H1 (cell line): Measurements from ENCODE around the gene CLGN. TPM values are rescaled to one million over a fixed set of nuclear protein-coding genes. Genes with fewer than 3 reads are reported as not detected.

ENCODE experiments used
- ASH2L ChIP-seq: fragments of 200-600, 300-600 bp; sonication (generic); IDR thresholded peaks from one replicate; pipeline ENCODE4 v1.7.1; 2017; ENCODE audit warnings: low read length
- ATF2 ChIP-seq: IDR thresholded peaks from 2 replicates; pipeline ENCODE4 v1.6.1; 2012; ENCODE audit warnings: low read length, inconsistent platforms
- BACH1 ChIP-seq: IDR thresholded peaks from 2 replicates; pipeline ENCODE4 v1.6.1; 2012; ENCODE audit warnings: low read length, improper control_type of control experiment
- CHD2 ChIP-seq: IDR thresholded peaks from 2 replicates; pipeline ENCODE4 v1.6.1; 2012; ENCODE audit warnings: low read length, improper control_type of control experiment
- CREB1 ChIP-seq: IDR thresholded peaks from 2 replicates; pipeline ENCODE4 v1.6.1; 2012; ENCODE audit warnings: inconsistent platforms
- KDM1A ChIP-seq: fragments of 200-600, 300-600 bp; sonication (generic); IDR thresholded peaks from 2 replicates; pipeline ENCODE4 v1.7.1; 2016; ENCODE audit warnings: mild to moderate bottlenecking, low read length, borderline replicate concordance
- KDM4A ChIP-seq: IDR thresholded peaks from one replicate; pipeline ENCODE4 v1.7.1; 2012; ENCODE audit warnings: low read depth, mild to moderate bottlenecking, moderate library complexity, low read length, inconsistent platforms; ENCODE audit not compliant: severe bottlenecking
- PHF8 ChIP-seq: fragments of 200-600 bp; sonication (generic); conservative IDR thresholded peaks from 2 replicates; pipeline ENCODE4 v1.7.1; 2012; ENCODE audit warnings: low read depth, mild to moderate bottlenecking, inconsistent platforms, low read length, moderate library complexity
- POLR2AphosphoS5 ChIP-seq: IDR thresholded peaks from 2 replicates; pipeline ENCODE4 v1.6.1; 2011; ENCODE audit warnings: low read depth, low read length
- RFX5 ChIP-seq: IDR thresholded peaks from 2 replicates; pipeline ENCODE4 v1.6.1; 2011; ENCODE audit warnings: low read depth, low read length, improper control_type of control experiment, borderline replicate concordance
- SAP30 ChIP-seq: fragments of 300-600 bp; sonication (generic); IDR thresholded peaks from 2 replicates; pipeline ENCODE4 v1.7.1; 2012; ENCODE audit warnings: low read length, moderate library complexity, mild to moderate bottlenecking, inconsistent platforms; ENCODE audit not compliant: insufficient read depth, insufficient replicate concordance
- SIN3A ChIP-seq, 2 experiments: IDR thresholded peaks in 1 of 2; conservative IDR thresholded peaks in 1 of 2; 2 replicates each; pipeline ENCODE4 v1.6.1; 2011 to 2012; ENCODE audit warnings: low read length in 2 of 2, improper control_type of control experiment in 1 of 2, low read depth in 1 of 2, mild to moderate bottlenecking in 1 of 2
- SIRT6 ChIP-seq: IDR thresholded peaks from one replicate; pipeline ENCODE4 v1.7.1; 2012; ENCODE audit warnings: low read length, inconsistent platforms
- SIX5 ChIP-seq: IDR thresholded peaks from 2 replicates; pipeline ENCODE4 v1.6.1; 2011; ENCODE audit warnings: mild to moderate bottlenecking, low read depth, low read length
- SP1 ChIP-seq: IDR thresholded peaks from 2 replicates; pipeline ENCODE4 v1.6.1; 2011; ENCODE audit warnings: low read depth, low read length
- SP2 ChIP-seq: IDR thresholded peaks from 2 replicates; pipeline ENCODE4 v1.6.1; 2012; ENCODE audit warnings: mild to moderate bottlenecking, low read length, inconsistent platforms
- TAF7 ChIP-seq: optimal IDR thresholded peaks from 2 replicates; pipeline ENCODE3; 2011; ENCODE audit warnings: low read depth, mild to moderate bottlenecking, inconsistent platforms, low read length, moderate library complexity, borderline replicate concordance
- USF2 ChIP-seq: IDR thresholded peaks from 2 replicates; pipeline ENCODE4 v1.6.1; 2011; ENCODE audit warnings: low read length, improper control_type of control experiment
- polyA plus RNA-seq, 7 experiments: library from polyadenylated mRNA; depleted of rRNA in 3 of 7; stranded (reverse) in 5 of 7; unstranded in 2 of 7; fragments of >200 nt in 5 of 7; fragments of 200-250 nt in 2 of 7; gene quantifications; 1 replicate in 5 of 7; 2 replicates in 1 of 7; 4 replicates in 1 of 7; pipeline versions ENCODE4 v1.2.1 to v1.2.3, GENCODE V29; 2011 to 2013; ENCODE audit warnings: missing spikeins in 2 of 7, mixed read lengths in 2 of 7
- total RNA-seq: library from RNA; stranded (reverse); fragmentation: NEBNext Ultra II Directional; extraction: Animal tissue kit (Norgen Biotek cat#: 25700); gene quantifications from 2 replicates; pipeline ENCODE4 v1.2.1, GENCODE V29; 2021

Gene CLGN
- total and polyA plus RNA-seq, 2 of the 8 experiments (the other 6 are each of a cell fraction or from before 2014, with no cell fraction given), result 1.7 to 3.1 TPM

GRCh38 chr4:140373328-140374129 is 53.9 kb downstream of the CLGN start, which contains the start of gene SCOC (continued):
- TF ChIP-seq SIRT6, result no peak
- no peak for TF ChIP-seq ATF2
- no peak for TF ChIP-seq BACH1
- no peak for TF ChIP-seq USF2
- peak; percentile 23; the same call in 1 of the 2 replicates for TF ChIP-seq KDM1A
- no peak for TF ChIP-seq RFX5
- peak; percentile 86 for TF ChIP-seq ASH2L
- peak; percentile 66 for TF ChIP-seq KDM4A
- peak; percentile 89 for TF ChIP-seq SP1
- TF ChIP-seq CHD2, result 0 out of 2 replicates have a peak, but pooled peaks have one; percentile 46
- TF ChIP-seq SAP30, result peak; percentile 71
- peak in 1 of 2 experiments; percentile 57; a peak in 1 of 4 replicates for TF ChIP-seq SIN3A (conservative IDR thresholded peaks at IDR 0.05 in 1 of 2, IDR thresholded peaks at IDR 0.05 in 1 of 2; ENCODE audit: low read depth in 1 of 2, low read length in 2 of 2)
- peak; percentile 64 for TF ChIP-seq CREB1
- peak; percentile 87 for TF ChIP-seq PHF8
- TF ChIP-seq TAF7, result peak; percentile 29
- TF ChIP-seq SP2, result peak; percentile 40
- TF ChIP-seq SIX5, result no peak
- peak; percentile 60 for TF ChIP-seq POLR2AphosphoS5
